H1 (cell line): ENCODE measurements around the gene GAP43. TPM values are rescaled to one million over a fixed set of nuclear protein-coding genes. Genes with fewer than 3 reads are reported as not detected.

Source experiments
- CTCF ChIA-PET: fragments of 300-600 bp; sonication (Branson Sonifier 250); formaldehyde crosslinking; loops from one replicate; lab custom pipeline; 2021; ENCODE audit not compliant: partially characterized antibody; lab: Charles Lee
- POLR2A ChIA-PET: fragments of 300-600 bp; sonication (Branson Sonifier 250); formaldehyde crosslinking; loops from one replicate; lab custom pipeline; 2021; ENCODE audit warnings: inconsistent platforms; ENCODE audit not compliant: partially characterized antibody; lab: Charles Lee
- DNase-seq, 2 experiments: peaks; one replicate each; pipeline versions ENCODE4 v3.0.0 to v3.0.0-alpha.2; 2010 to 2022; ENCODE audit warnings: low spot score in 2 of 2, low read depth in 1 of 2, mixed read lengths in 1 of 2
- FAIRE-seq: peaks from 2 replicates; lab custom pipeline; 2011; peaks lifted over from hg19 to GRCh38; lab: Jason Lieb, UNC
- H2AFZ ChIP-seq: 2 replicates; pipeline ENCODE4 v1.8.1; 2012; ENCODE audit warnings: low read length, inconsistent platforms
- H2AK5ac ChIP-seq: 2 replicates; pipeline ENCODE4 v1.6.1; 2013; ENCODE audit warnings: low read depth, low read length
- H2BK120ac ChIP-seq: replicated peaks from 2 replicates; pipeline ENCODE3; 2013; ENCODE audit warnings: low read depth, low read length, inconsistent platforms
- H2BK12ac ChIP-seq: 2 replicates; pipeline ENCODE4 v1.6.1; 2013; ENCODE audit warnings: low read depth, low read length
- H2BK15ac ChIP-seq: 2 replicates; pipeline ENCODE4 v1.6.1; 2013; ENCODE audit warnings: low read length
- H2BK20ac ChIP-seq: 2 replicates; pipeline ENCODE4 v1.6.1; 2013; ENCODE audit warnings: low read length
- H2BK5ac ChIP-seq: 2 replicates; pipeline ENCODE4 v1.6.1; 2013; ENCODE audit warnings: low read depth, low read length
- H3K14ac ChIP-seq: 2 replicates; pipeline ENCODE4 v1.6.1; 2013; ENCODE audit warnings: inconsistent platforms; ENCODE audit not compliant: insufficient read length
- H3K18ac ChIP-seq: 2 replicates; pipeline ENCODE4 v1.6.1; 2013; ENCODE audit warnings: low read length; ENCODE audit errors: extremely low read depth
- H3K23ac ChIP-seq: 2 replicates; pipeline ENCODE4 v1.6.1; 2013; ENCODE audit warnings: inconsistent platforms; ENCODE audit not compliant: insufficient read length
- H3K23me2 ChIP-seq: 2 replicates; pipeline ENCODE4 v1.6.1; 2013; ENCODE audit warnings: low read depth, low read length
- H3K27ac ChIP-seq: 2 replicates; pipeline ENCODE4 v1.6.1; 2011; ENCODE audit warnings: low read depth, low read length, inconsistent platforms
- H3K27me3 ChIP-seq, 4 experiments: replicated peaks in 1 of 4; 1 replicate in 1 of 4; 2 replicates in 3 of 4; pipeline versions ENCODE4 v1.6.1 to v1.8.1; 2011 to 2013; ENCODE audit warnings: low read length in 3 of 4, mild to moderate bottlenecking in 3 of 4, inconsistent platforms in 2 of 4, mixed read lengths in 2 of 4, moderate library complexity in 1 of 4; ENCODE audit not compliant: control insufficient read depth in 3 of 4, insufficient read depth in 3 of 4; ENCODE audit errors: extremely low read depth in 1 of 4
- H3K36me3 ChIP-seq, 4 experiments: 2 replicates each; pipeline versions ENCODE4 v1.6.1 to v1.8.1; 2011 to 2013; ENCODE audit warnings: mild to moderate bottlenecking in 4 of 4, low read length in 3 of 4, moderate library complexity in 2 of 4, control low read depth in 1 of 4, inconsistent platforms in 1 of 4; ENCODE audit not compliant: insufficient read depth in 4 of 4, control insufficient read depth in 2 of 4
- H3K4ac ChIP-seq: replicated peaks from 2 replicates; pipeline ENCODE3; 2013; ENCODE audit warnings: low read length, low read depth, mixed read lengths, inconsistent platforms; ENCODE audit not compliant: insufficient read length
- H3K4me1 ChIP-seq, 4 experiments: replicated peaks in 1 of 4; 1 replicate in 1 of 4; 2 replicates in 3 of 4; pipeline versions ENCODE4 v1.6.1 to v1.8.1; 2011 to 2013; ENCODE audit warnings: low read length in 3 of 4, inconsistent platforms in 2 of 4, mixed read lengths in 1 of 4; ENCODE audit not compliant: insufficient read depth in 4 of 4, control insufficient read depth in 3 of 4
- H3K4me2 ChIP-seq, 2 experiments: 2 replicates each; pipeline versions ENCODE4 v1.6.1 to v1.8.1; 2011 to 2013; ENCODE audit warnings: low read depth in 2 of 2, low read length in 2 of 2, control low read depth in 1 of 2, inconsistent platforms in 1 of 2, mild to moderate bottlenecking in 1 of 2; ENCODE audit not compliant: insufficient read depth in 1 of 2
- H3K4me3 ChIP-seq, 4 experiments: fragments of 200-600, 300-600 bp in 1 of 4; sonication (generic), shearing (Covaris generic), sonication (Bioruptor Twin) in 1 of 4; 2 replicates each; pipeline versions ENCODE4 v1.5.1 to v1.8.1; 2011 to 2016; ENCODE audit warnings: low read length in 4 of 4, low read depth in 3 of 4, control low read depth in 2 of 4, inconsistent platforms in 2 of 4, mild to moderate bottlenecking in 2 of 4, mixed read lengths in 1 of 4, moderate library complexity in 1 of 4; ENCODE audit not compliant: insufficient read depth in 2 of 4; ENCODE audit errors: extremely low read depth in 1 of 4
- H3K56ac ChIP-seq: replicated peaks from 2 replicates; pipeline ENCODE3; 2013; ENCODE audit warnings: low read depth, mild to moderate bottlenecking, mixed read lengths, low read length, inconsistent platforms; ENCODE audit not compliant: insufficient read length
- H3K79me1 ChIP-seq: 2 replicates; pipeline ENCODE4 v1.6.1; 2013; ENCODE audit warnings: low read depth, low read length, control low read depth
- H3K79me2 ChIP-seq, 2 experiments: 2 replicates each; pipeline versions ENCODE4 v1.6.1 to v1.8.1; 2012 to 2013; ENCODE audit warnings: low read length in 2 of 2, mild to moderate bottlenecking in 2 of 2, inconsistent platforms in 1 of 2; ENCODE audit not compliant: insufficient read depth in 2 of 2, control insufficient read depth in 1 of 2
- H3K9ac ChIP-seq, 4 experiments: replicated peaks in 1 of 4; 1 replicate in 1 of 4; 2 replicates in 3 of 4; pipeline versions ENCODE4 v1.6.1 to v1.8.1; 2011 to 2013; ENCODE audit warnings: low read depth in 3 of 4, low read length in 3 of 4, control low read depth in 2 of 4, mild to moderate bottlenecking in 2 of 4, moderate library complexity in 2 of 4, inconsistent platforms in 1 of 4; ENCODE audit errors: extremely low read depth in 1 of 4
- H3K9me3 ChIP-seq, 2 experiments: 2 replicates each; pipeline versions ENCODE4 v1.6.1 to v1.8.1; 2012 to 2013; ENCODE audit warnings: mild to moderate bottlenecking in 2 of 2, moderate library complexity in 2 of 2, control low read depth in 1 of 2, inconsistent platforms in 1 of 2, low read depth in 1 of 2, low read length in 1 of 2, mixed read lengths in 1 of 2; ENCODE audit not compliant: insufficient read depth in 2 of 2
- H4K20me1 ChIP-seq, 2 experiments: replicated peaks in 1 of 2; 2 replicates each; pipeline versions ENCODE3 to v1.8.1; 2011 to 2013; ENCODE audit warnings: inconsistent platforms in 2 of 2, low read length in 2 of 2, mild to moderate bottlenecking in 1 of 2; ENCODE audit not compliant: insufficient read depth in 2 of 2, control insufficient read depth in 1 of 2
- H4K5ac ChIP-seq: 2 replicates; pipeline ENCODE4 v1.6.1; 2013; ENCODE audit warnings: low read length, low read depth, mixed read lengths, inconsistent platforms; ENCODE audit not compliant: insufficient read length
- H4K8ac ChIP-seq: 2 replicates; pipeline ENCODE4 v1.8.0; 2013; ENCODE audit warnings: mild to moderate bottlenecking, moderate library complexity, low read length, inconsistent platforms; ENCODE audit not compliant: insufficient read depth; ENCODE audit errors: extremely low read depth
- H4K91ac ChIP-seq: replicated peaks from 2 replicates; pipeline ENCODE3; 2013; ENCODE audit warnings: low read length, mixed read lengths, inconsistent platforms; ENCODE audit not compliant: insufficient read length
- KDM1A ChIP-seq: fragments of 200-600, 300-600 bp; sonication (generic); IDR thresholded peaks from 2 replicates; pipeline ENCODE4 v1.7.1; 2016; ENCODE audit warnings: mild to moderate bottlenecking, low read length, borderline replicate concordance
- MAX ChIP-seq: IDR thresholded peaks from 2 replicates; pipeline ENCODE4 v1.6.1; 2012; ENCODE audit warnings: inconsistent platforms
- RBBP5 ChIP-seq: IDR thresholded peaks from 2 replicates; pipeline ENCODE4 v1.7.1; 2012; ENCODE audit warnings: low read depth, mild to moderate bottlenecking, inconsistent platforms, low read length, moderate library complexity, borderline replicate concordance
- WGBS, 2 experiments: shearing (Covaris generic) in 1 of 2; methylation state at CpG; one replicate each; pipeline versions ENCODE4 v1.1.6 to v1.1.7; 2013 to 2015; ENCODE audit warnings: low lambda C conversion rate in 2 of 2, mixed read lengths in 2 of 2, inconsistent platforms in 1 of 2, low coverage in 1 of 2, missing lambda C conversion rate in 1 of 2; ENCODE audit not compliant: insufficient replicate concordance in 2 of 2, insufficient coverage in 1 of 2, insufficient read length in 1 of 2; ENCODE audit errors: extremely low coverage in 1 of 2, missing lambda C conversion rate in 1 of 2; 5-methylcytosine and 5-hydroxymethylcytosine counted together
- polyA plus RNA-seq, 7 experiments: library from polyadenylated mRNA; depleted of rRNA in 3 of 7; stranded (reverse) in 5 of 7; unstranded in 2 of 7; fragments of >200 nt in 5 of 7; fragments of 200-250 nt in 2 of 7; gene quantifications; 1 replicate in 5 of 7; 2 replicates in 1 of 7; 4 replicates in 1 of 7; pipeline versions ENCODE4 v1.2.1 to v1.2.3, GENCODE V29; 2011 to 2013; ENCODE audit warnings: missing spikeins in 2 of 7, mixed read lengths in 2 of 7
- total RNA-seq: library from RNA; stranded (reverse); fragmentation: NEBNext Ultra II Directional; extraction: Animal tissue kit (Norgen Biotek cat#: 25700); gene quantifications from 2 replicates; pipeline ENCODE4 v1.2.1, GENCODE V29; 2021

Gene GAP43
- total and polyA plus RNA-seq, 2 of the 8 experiments (the other 6 are each of a cell fraction or from before 2014, with no cell fraction given) = 11.2 to 21.9 TPM

- peak overlapping the region; percentile 78 to 98 for H3K4me2 ChIP-seq
- H3K9ac ChIP-seq = peak overlapping the region in 2 of 4 experiments; percentile 64 to 83; a peak in 4 of 7 replicates
- H3K23ac ChIP-seq = no peak overlapping the region
- no peaks in the 10 kb centered on the region; the same call in 1 of the 2 replicates for H3K79me1 ChIP-seq
- H2BK15ac ChIP-seq = peak overlapping the region; percentile 25; the same call in 1 of the 2 replicates
- no peaks in the 10 kb centered on the region for H4K20me1 ChIP-seq
- no peaks in the 10 kb centered on the region for H3K9me3 ChIP-seq
- H3K14ac ChIP-seq = no peak overlapping the region
- peak; percentile 29; the same call in 1 of the 2 replicates for TF ChIP-seq MAX
- TF ChIP-seq RBBP5 = no peak
- TF ChIP-seq KDM1A = no peak
- TF ChIP-seq, all 59 proteins: peak for 1
- Histone ChIP-seq H3K18ac (peak overlapping the region; percentile 85), H3K4me1 (peaks cover 5 to 14% (median 10%) of the 10 kb centered on the region in 4 experiments; a peak in 6 of 7 replicates), H4K8ac (no peak overlapping the region), H3K27ac (peak overlapping the region; percentile 82), H3K36me3 (no peaks in the 10 kb centered on the region), H2AK5ac (no peak overlapping the region; the same call in 1 of the 2 replicates), H3K27me3 (no peaks in the 10 kb centered on the region), H2BK12ac (peak overlapping the region; percentile 70; the same call in 1 of the 2 replicates), H2BK120ac (no peak overlapping the region), H3K23me2 (peaks cover 4% of the 10 kb centered on the region; the same call in 1 of the 2 replicates), H2AFZ (no peak overlapping the region), H4K91ac (no peak overlapping the region), H3K79me2 (no peaks in the 10 kb centered on the region), H3K4me3 (peak overlapping the region; percentile 64 to 76 (median 72); a peak in 5 of 8 replicates), H2BK20ac (peak overlapping the region; percentile 83; the same call in 1 of the 2 replicates), H3K56ac (no peak overlapping the region), H2BK5ac (0 out of 2 replicates have a peak overlapping the region, but pooled peaks have one; percentile 76), H3K4ac (peak overlapping the region; percentile 80), H4K5ac (no peak overlapping the region)
- DNase-seq (no peak), FAIRE-seq (no peak)
- POLR2A ChIA-PET = interaction anchor here (0.6 to 1.6 kb wide), 9 partner anchors 9 to 442 kb away, joined by 3 to 10 read pairs (median 4); partner anchors contain the start of gene GAP43
- WGBS, 2 experiments = 62% methylated on average over 12 of the region's 12 CpGs; no CpG with 5 or more reads in 1 of the 2 experiments
- CTCF ChIA-PET = interaction anchor here (0.8 to 2.9 kb wide), 4 partner anchors 8 to 441 kb away, joined by 3 to 14 read pairs (median 6); no protein-coding TSS in a partner anchor
Observed at GRCh38 chr3:115659253-115660220, 36.2 kb downstream of the GAP43 start.
